Stomach smooth muscle (tissue), 2 donors: Measurements from ENCODE around the gene RYR1.

Experiments
- H3K27ac ChIP-seq: one replicate; pipeline ENCODE4 v1.7.0; 2013; ENCODE audit warnings: mild to moderate bottlenecking, low read length, inconsistent platforms
- H3K27me3 ChIP-seq, 2 donors: one replicate each; pipeline ENCODE4 v1.7.0; 2013; ENCODE audit warnings: low read length in 2 of 2; ENCODE audit not compliant: insufficient read depth in 2 of 2, control insufficient read depth in 1 of 2
- H3K36me3 ChIP-seq, 2 donors: one replicate each; pipeline ENCODE4 v1.7.0; 2013; ENCODE audit warnings: low read length in 2 of 2; ENCODE audit not compliant: control insufficient read depth in 2 of 2, insufficient read depth in 2 of 2
- H3K4me1 ChIP-seq: one replicate; pipeline ENCODE4 v1.7.0; 2013; ENCODE audit warnings: low read length; ENCODE audit not compliant: control insufficient read depth, insufficient read depth
- H3K4me3 ChIP-seq, 2 donors: one replicate each; pipeline ENCODE4 v1.7.0; 2013; ENCODE audit warnings: low read length in 2 of 2
- H3K9ac ChIP-seq, 2 donors: one replicate each; pipeline ENCODE4 v1.7.0; 2013; ENCODE audit warnings: low read length in 2 of 2, mild to moderate bottlenecking in 1 of 2
- H3K9me3 ChIP-seq, 2 donors: one replicate each; pipeline ENCODE4 v1.7.0; 2013; ENCODE audit warnings: low read length in 2 of 2; ENCODE audit not compliant: control insufficient read depth in 2 of 2
- donor health status: healthy.
- donor health status: Pancreatic carcinoma.

RYR1 gene

GRCh38 chr19:38531515-38531914, 98.0 kb downstream of the RYR1 start:
- peaks cover 0 to 3% of the 10 kb centered on the region in 2 donors for H3K27me3 ChIP-seq
- no peaks in the 10 kb centered on the region for H3K4me1 ChIP-seq
- no peak overlapping the region for H3K9ac ChIP-seq
- no peak overlapping the region for H3K4me3 ChIP-seq
- H3K36me3 ChIP-seq, result no peaks in the 10 kb centered on the region
- H3K9me3 ChIP-seq, result peaks cover 11 to 15% of the 10 kb centered on the region in 2 donors
- no peak overlapping the region for H3K27ac ChIP-seq

GRCh38 chr19:38532939-38533338, 99.4 kb downstream of the RYR1 start:
- Histone ChIP-seq H3K27ac (no peak overlapping the region), H3K9me3 (peaks cover 11 to 15% of the 10 kb centered on the region in 2 donors), H3K9ac (no peak overlapping the region), H3K4me3 (no peak overlapping the region), H3K36me3 (no peaks in the 10 kb centered on the region), H3K27me3 (peaks cover 0 to 3% of the 10 kb centered on the region in 2 donors), H3K4me1 (no peaks in the 10 kb centered on the region)

GRCh38 chr19:38534574-38534973, 101.1 kb downstream of the RYR1 start:
- no peak overlapping the region for H3K4me3 ChIP-seq
- H3K9me3 ChIP-seq, result peaks cover 11 to 15% of the 10 kb centered on the region in 2 donors
- no peaks in the 10 kb centered on the region for H3K4me1 ChIP-seq
- no peaks in the 10 kb centered on the region for H3K27me3 ChIP-seq
- H3K36me3 ChIP-seq, result no peaks in the 10 kb centered on the region
- H3K27ac ChIP-seq, result no peak overlapping the region
- H3K9ac ChIP-seq, result no peak overlapping the region

- Histone ChIP-seq H3K27ac (no peak overlapping the region), H3K27me3 (no peaks in the 10 kb centered on the region), H3K4me1 (no peaks in the 10 kb centered on the region), H3K36me3 (no peaks in the 10 kb centered on the region), H3K4me3 (no peak overlapping the region), H3K9me3 (peaks cover 11 to 15% of the 10 kb centered on the region in 2 donors), H3K9ac (no peak overlapping the region)
Measured at GRCh38 chr19:38535212-38535611, 101.7 kb downstream of the RYR1 start.

DNA sequence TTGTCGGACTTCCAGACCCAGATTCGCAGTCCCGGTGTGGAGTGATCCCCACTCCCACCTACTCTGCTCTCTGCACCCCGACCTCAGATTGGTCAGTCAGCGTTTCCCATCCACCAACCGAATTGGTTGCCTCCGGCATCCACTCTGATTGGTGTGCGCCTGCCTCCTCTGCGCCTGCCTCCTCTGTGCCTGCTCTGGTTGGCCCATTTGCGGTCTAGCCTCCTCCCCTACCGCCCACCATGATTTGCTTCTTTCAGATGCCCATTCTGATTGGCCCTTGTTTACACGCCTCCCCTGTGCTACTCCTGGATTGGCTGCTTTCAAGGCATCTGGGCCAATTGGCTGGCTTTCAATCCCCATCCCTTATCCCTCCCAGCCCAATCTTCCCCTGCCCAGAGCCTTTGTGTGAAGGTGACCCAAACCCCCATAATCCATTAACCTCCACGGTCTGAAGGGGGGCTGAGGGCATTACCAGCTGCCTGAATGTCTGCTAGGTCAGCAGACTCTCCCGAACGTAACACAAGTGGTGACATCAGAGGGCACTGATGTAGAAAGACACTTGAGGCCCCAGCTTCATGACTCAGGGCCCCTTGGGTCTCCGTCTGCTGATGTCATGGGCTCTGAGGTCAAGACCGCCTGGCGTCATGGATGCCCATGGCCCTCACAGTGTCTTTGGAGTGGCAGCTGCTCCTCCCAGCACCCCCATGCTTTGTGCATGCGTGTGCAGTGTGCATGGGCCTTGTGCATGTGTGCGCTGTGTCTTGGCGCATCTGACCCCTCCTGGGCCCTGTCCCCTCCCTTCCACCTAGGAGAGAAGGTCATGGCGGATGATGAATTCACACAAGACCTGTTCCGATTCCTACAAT, 103.8 kb downstream of the RYR1 start:
- Histone ChIP-seq H3K27ac (no peak overlapping the region), H3K36me3 (no peaks in the 10 kb centered on the region), H3K9me3 (peaks cover 11 to 15% of the 10 kb centered on the region in 2 donors), H3K9ac (no peak overlapping the region), H3K4me3 (no peak overlapping the region), H3K4me1 (no peaks in the 10 kb centered on the region), H3K27me3 (no peaks in the 10 kb centered on the region)

GRCh38 chr19:38538386-38538785, 104.9 kb downstream of the RYR1 start:
- H3K9ac ChIP-seq, result no peak overlapping the region
- H3K9me3 ChIP-seq, result peaks cover 11 to 15% of the 10 kb centered on the region in 2 donors
- H3K27me3 ChIP-seq, result no peaks in the 10 kb centered on the region
- H3K36me3 ChIP-seq, result no peaks in the 10 kb centered on the region
- no peaks in the 10 kb centered on the region for H3K4me1 ChIP-seq
- H3K4me3 ChIP-seq, result no peak overlapping the region
- H3K27ac ChIP-seq, result no peak overlapping the region

GRCh38 chr19:38538793-38539528, 105.5 kb downstream of the RYR1 start:
- Histone ChIP-seq H3K27me3 (no peaks in the 10 kb centered on the region), H3K36me3 (no peaks in the 10 kb centered on the region), H3K4me3 (no peak overlapping the region), H3K9ac (no peak overlapping the region), H3K27ac (no peak overlapping the region), H3K4me1 (peaks cover 3% of the 10 kb centered on the region), H3K9me3 (peaks cover 11 to 15% of the 10 kb centered on the region in 2 donors)

GRCh38 chr19:38539751-38540150, 106.3 kb downstream of the RYR1 start:
- Histone ChIP-seq H3K27ac (no peak overlapping the region), H3K36me3 (no peaks in the 10 kb centered on the region), H3K4me1 (peaks cover 7% of the 10 kb centered on the region), H3K9me3 (peaks cover 10 to 11% of the 10 kb centered on the region in 2 donors), H3K9ac (no peak overlapping the region), H3K27me3 (no peaks in the 10 kb centered on the region), H3K4me3 (no peak overlapping the region)

- Histone ChIP-seq H3K27ac (no peak overlapping the region), H3K9ac (no peak overlapping the region), H3K4me3 (no peak overlapping the region), H3K27me3 (no peaks in the 10 kb centered on the region), H3K4me1 (peaks cover 7% of the 10 kb centered on the region), H3K9me3 (no peaks in the 10 kb centered on the region), H3K36me3 (no peaks in the 10 kb centered on the region)
Measured at GRCh38 chr19:38542040-38542439, 108.5 kb downstream of the RYR1 start.

DNA sequence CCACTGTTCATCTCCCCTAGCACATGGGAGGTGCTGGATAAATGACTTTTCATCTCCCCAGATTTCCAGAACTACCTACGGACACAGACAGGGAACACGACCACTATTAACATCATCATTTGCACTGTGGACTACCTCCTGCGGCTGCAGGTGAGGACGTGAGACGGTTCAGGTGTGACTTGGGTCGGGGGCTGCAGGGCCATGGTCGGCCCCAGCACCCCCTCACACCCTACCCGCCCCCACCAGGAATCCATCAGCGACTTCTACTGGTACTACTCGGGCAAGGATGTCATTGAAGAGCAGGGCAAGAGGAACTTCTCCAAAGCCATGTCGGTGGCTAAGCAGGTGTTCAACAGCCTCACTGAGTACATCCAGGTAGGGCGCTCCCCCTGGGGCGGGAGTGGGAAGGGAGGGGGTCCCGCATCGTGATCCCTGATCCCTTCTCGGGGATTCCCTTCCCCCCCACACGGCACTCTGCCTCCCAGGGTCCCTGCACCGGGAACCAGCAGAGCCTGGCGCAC, 109.9 kb downstream of the RYR1 start:
- no peak overlapping the region for H3K27ac ChIP-seq
- H3K9me3 ChIP-seq, result no peaks in the 10 kb centered on the region
- H3K4me3 ChIP-seq, result no peak overlapping the region
- H3K9ac ChIP-seq, result no peak overlapping the region
- peaks cover 7% of the 10 kb centered on the region for H3K4me1 ChIP-seq
- H3K27me3 ChIP-seq, result no peaks in the 10 kb centered on the region
- H3K36me3 ChIP-seq, result no peaks in the 10 kb centered on the region
